ENCODE data around the gene VCAN.
A peak's percentile ranks its signal among the peaks of the same experiment; 100 is the strongest.

Gene VCAN

DNA sequence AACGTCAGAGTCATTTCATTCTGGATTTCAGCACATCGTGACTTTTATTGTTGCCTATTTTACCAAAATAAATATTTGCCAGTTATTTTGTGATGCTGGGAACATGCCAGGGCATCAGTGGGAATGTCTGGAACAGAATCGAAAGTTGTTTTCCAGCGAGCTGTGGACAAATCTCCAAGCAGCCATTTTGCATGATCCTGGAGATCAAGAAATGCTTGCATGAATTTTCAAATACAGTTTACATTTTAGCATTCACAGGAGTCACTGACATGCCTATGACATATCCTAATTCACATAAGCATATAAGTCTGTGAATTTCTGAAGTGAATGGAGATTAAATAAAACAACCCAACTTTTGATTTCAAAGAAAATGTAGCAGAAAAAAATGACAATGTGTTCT lies 119.4 kb downstream of the VCAN start:
- H3K4me3 ChIP-seq, result peak overlapping the region in 1 of 2 donors; percentile 7
- H3K4me1 ChIP-seq, result peaks cover 0 to 16% (median 0%) of the 10 kb centered on the region in 4 donors
- no peaks in the 10 kb centered on the region for H3K9me3 ChIP-seq
- H3K27me3 ChIP-seq, result no peaks in the 10 kb centered on the region
- DNase-seq, result no peak
- no peaks in the 10 kb centered on the region for H3K36me3 ChIP-seq
- peak overlapping the region in 1 of 2 donors; percentile 41 for H3K27ac ChIP-seq
- TF ChIP-seq, protein P1, sequence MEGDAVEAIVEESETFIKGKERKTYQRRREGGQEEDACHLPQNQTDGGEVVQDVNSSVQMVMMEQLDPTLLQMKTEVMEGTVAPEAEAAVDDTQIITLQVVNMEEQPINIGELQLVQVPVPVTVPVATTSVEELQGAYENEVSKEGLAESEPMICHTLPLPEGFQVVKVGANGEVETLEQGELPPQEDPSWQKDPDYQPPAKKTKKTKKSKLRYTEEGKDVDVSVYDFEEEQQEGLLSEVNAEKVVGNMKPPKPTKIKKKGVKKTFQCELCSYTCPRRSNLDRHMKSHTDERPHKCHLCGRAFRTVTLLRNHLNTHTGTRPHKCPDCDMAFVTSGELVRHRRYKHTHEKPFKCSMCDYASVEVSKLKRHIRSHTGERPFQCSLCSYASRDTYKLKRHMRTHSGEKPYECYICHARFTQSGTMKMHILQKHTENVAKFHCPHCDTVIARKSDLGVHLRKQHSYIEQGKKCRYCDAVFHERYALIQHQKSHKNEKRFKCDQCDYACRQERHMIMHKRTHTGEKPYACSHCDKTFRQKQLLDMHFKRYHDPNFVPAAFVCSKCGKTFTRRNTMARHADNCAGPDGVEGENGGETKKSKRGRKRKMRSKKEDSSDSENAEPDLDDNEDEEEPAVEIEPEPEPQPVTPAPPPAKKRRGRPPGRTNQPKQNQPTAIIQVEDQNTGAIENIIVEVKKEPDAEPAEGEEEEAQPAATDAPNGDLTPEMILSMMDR (IDR thresholded peaks at IDR 0.05), result no peak
- intact Hi-C loops (cut with DNase I; ENCODE audit: low total_unique reads), result no loop called here

DNA sequence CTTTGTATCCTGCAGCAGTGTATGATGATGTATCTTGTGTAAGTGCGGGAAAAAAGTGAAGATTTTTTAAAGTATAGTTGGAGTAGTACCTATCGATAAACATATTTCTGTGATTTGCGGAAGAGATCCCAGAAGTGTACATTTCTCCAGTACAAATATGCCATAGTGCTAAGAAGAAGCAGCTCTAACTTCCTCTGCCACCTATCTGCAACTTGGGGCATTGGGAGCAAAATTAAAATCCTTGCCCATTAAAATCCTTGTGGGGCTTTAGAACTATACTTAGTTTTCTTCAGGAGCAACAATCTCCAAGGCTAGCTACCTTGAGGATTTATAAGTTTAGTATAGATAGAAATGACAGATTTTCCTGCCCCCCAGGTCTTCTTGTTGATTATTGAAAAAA lies 123.7 kb downstream of the VCAN start:
- Histone ChIP-seq H3K27ac (no peak overlapping the region), H3K36me3 (no peaks in the 10 kb centered on the region), H3K9me3 (no peaks in the 10 kb centered on the region), H3K4me3 (no peak overlapping the region), H3K4me1 (peaks cover 0 to 6% (median 0%) of the 10 kb centered on the region in 4 donors), H3K27me3 (no peaks in the 10 kb centered on the region)
- no peak for DNase-seq
- TF ChIP-seq, protein P1 (IDR thresholded peaks at IDR 0.05), result no peak
- intact Hi-C loops (cut with DNase I; ENCODE audit: low total_unique reads), result no loop called here

DNA sequence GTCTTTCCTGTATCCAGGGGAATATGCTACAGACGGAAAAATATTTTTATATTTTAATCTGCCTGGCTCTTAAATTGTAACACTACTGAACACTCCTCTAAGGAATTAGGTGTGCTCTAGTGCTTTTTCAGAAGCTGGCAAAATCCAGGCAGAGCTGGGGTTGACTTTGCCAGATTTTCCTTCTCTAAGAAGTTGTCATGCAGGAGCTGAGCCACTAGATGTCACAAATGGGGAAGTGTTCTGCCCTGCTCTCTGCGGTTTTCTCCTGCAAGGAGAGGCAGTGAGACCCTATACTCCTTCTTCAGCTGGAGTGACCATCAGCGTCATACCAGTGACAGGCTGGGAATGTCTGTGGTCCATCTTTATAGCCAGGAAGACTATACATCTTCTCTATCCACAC lies 136.6 kb downstream of the VCAN start:
- Histone ChIP-seq H3K27me3 (no peaks in the 10 kb centered on the region), H3K4me3 (no peak overlapping the region), H3K4me1 (no peaks in the 10 kb centered on the region), H3K27ac (no peak overlapping the region), H3K36me3 (no peaks in the 10 kb centered on the region), H3K9me3 (no peaks in the 10 kb centered on the region)
- no peak for DNase-seq
- TF ChIP-seq, protein P1 (IDR thresholded peaks at IDR 0.05), result peak; percentile 34 to 41
- intact Hi-C loops (cut with DNase I; ENCODE audit: low total_unique reads), result no loop called here

DNA sequence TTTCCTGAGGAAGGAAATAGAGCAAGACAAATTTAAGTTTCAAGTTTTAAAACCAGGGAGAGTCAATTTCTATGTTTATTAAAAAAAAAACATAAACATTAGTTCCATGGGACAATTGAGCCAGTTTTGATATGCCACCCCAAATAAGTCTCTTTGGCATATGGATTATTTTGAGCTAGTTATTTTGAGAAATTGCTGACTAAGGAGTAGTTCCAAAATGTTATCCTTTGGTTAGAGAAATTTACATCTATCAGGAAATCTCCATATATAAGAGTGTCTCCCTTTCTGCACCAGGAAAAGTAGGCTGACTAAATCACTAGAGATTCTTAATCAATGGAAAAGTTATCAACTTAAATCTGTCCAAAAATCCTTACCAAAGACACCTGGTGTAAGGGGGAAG lies 143.3 kb downstream of the VCAN start:
- peaks cover 0 to 12% (median 4%) of the 10 kb centered on the region in 3 donors for H3K9me3 ChIP-seq
- no peak for DNase-seq
- H3K4me3 ChIP-seq, result no peak overlapping the region
- H3K27me3 ChIP-seq, result no peaks in the 10 kb centered on the region
- intact Hi-C loops (cut with DNase I; ENCODE audit: low total_unique reads), result no loop called here
- no peak overlapping the region for H3K27ac ChIP-seq
- no peaks in the 10 kb centered on the region for H3K36me3 ChIP-seq
- TF ChIP-seq, protein P1 (IDR thresholded peaks at IDR 0.05), result no peak
- H3K4me1 ChIP-seq, result no peaks in the 10 kb centered on the region

DNA sequence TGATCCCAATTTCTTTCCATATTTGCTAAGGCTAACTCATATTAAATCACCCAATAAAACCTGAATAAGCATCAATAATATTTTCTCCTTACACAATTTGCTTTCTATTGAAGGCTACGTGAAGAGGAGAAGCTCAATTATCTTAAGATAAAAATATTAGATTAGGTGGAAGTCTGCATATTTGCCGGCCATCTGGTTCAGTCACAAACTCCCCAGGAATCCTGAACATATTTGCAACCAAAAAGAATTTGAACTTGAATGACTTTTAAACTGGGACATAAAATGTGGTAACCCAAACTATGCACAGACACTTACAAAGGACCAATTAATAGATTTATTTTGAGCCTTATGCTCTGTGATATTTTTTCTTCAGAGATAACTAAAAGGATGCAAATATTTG lies 156.8 kb downstream of the VCAN start:
- no peaks in the 10 kb centered on the region for H3K36me3 ChIP-seq
- intact Hi-C loops (cut with DNase I; ENCODE audit: low total_unique reads), result no loop called here
- H3K9me3 ChIP-seq, result no peaks in the 10 kb centered on the region
- no peaks in the 10 kb centered on the region for H3K27me3 ChIP-seq
- H3K4me3 ChIP-seq, result no peak overlapping the region
- TF ChIP-seq, protein P1 (IDR thresholded peaks at IDR 0.05), result no peak
- H3K27ac ChIP-seq, result no peak overlapping the region
- peaks cover 0 to 4% (median 0%) of the 10 kb centered on the region in 4 donors for H3K4me1 ChIP-seq
- no peak for DNase-seq
